B cell (primary cell): ENCODE data around the gene BEST1. TPM values are rescaled to one million over a fixed set of nuclear protein-coding genes. Genes with fewer than 3 reads are reported as not detected.

Source experiments
- ATAC-seq: fragments of 200-7000 bp; cut with Tn5 transposase; one replicate; pipeline ENCODE4 v1.10.0; 2021; ENCODE audit warnings: low read depth, mild to moderate bottlenecking, moderate number of reproducible peaks, moderate library complexity
- CTCF ChIA-PET: fragments of 350-600 bp; sonication (Branson Sonifier 250); formaldehyde crosslinking; loops from one replicate; lab custom pipeline; 2021; ENCODE audit warnings: antibody characterized with exemption, inconsistent platforms; lab: Charles Lee
- POLR2A ChIA-PET: fragments of 350-600 bp; sonication (Branson Sonifier 250); formaldehyde crosslinking; loops from one replicate; lab custom pipeline; 2021; ENCODE audit warnings: antibody characterized with exemption; lab: Charles Lee
- DNase-seq: peaks from one replicate; pipeline ENCODE4 v3.0.0; 2013
- H2AFZ ChIP-seq: 2 replicates; pipeline ENCODE4 v1.6.1; 2012; ENCODE audit warnings: mild to moderate bottlenecking, low read depth, low read length; ENCODE audit not compliant: insufficient read depth, poor library complexity, severe bottlenecking
- H3K27ac ChIP-seq, 2 donors: 1 replicate in 1 of 2; 2 replicates in 1 of 2; pipeline ENCODE4 v1.5.1; 2012 to 2013; ENCODE audit warnings: low read length in 2 of 2, mild to moderate bottlenecking in 2 of 2, moderate library complexity in 1 of 2
- H3K27me3 ChIP-seq, 4 experiments: fragments of 200-600 bp in 1 of 4; sonication (generic) in 1 of 4; replicated peaks in 1 of 4; 1 replicate in 2 of 4; 2 replicates in 2 of 4; pipeline versions ENCODE4 v1.6.1 to v1.7.0; 2013 to 2016; ENCODE audit warnings: low read length in 3 of 4, mild to moderate bottlenecking in 2 of 4, mixed read lengths in 1 of 4, moderate library complexity in 1 of 4; ENCODE audit not compliant: insufficient read depth in 4 of 4, control insufficient read depth in 3 of 4; ENCODE audit errors: control extremely low read depth in 1 of 4
- H3K36me3 ChIP-seq, 2 experiments: replicated peaks in 1 of 2; 1 replicate in 1 of 2; 2 replicates in 1 of 2; pipeline versions ENCODE4 v1.6.1 to v1.7.1; 2013; ENCODE audit warnings: low read length in 1 of 2; ENCODE audit not compliant: insufficient read depth in 2 of 2, control insufficient read depth in 1 of 2; ENCODE audit errors: control extremely low read depth in 1 of 2, extremely low read depth in 1 of 2
- H3K4me1 ChIP-seq, 2 donors: fragments of 200-600 bp in 1 of 2; sonication (generic) in 1 of 2; 1 replicate in 1 of 2; 2 replicates in 1 of 2; pipeline versions ENCODE4 v1.5.1 to v1.6.1; 2013 to 2017; ENCODE audit warnings: low read length in 2 of 2; ENCODE audit not compliant: control insufficient read depth in 2 of 2, insufficient read depth in 2 of 2
- H3K4me2 ChIP-seq: replicated peaks from 2 replicates; pipeline ENCODE3; 2012; ENCODE audit warnings: mild to moderate bottlenecking, low read depth, low read length; ENCODE audit not compliant: poor library complexity, severe bottlenecking
- H3K4me3 ChIP-seq, 5 experiments: fragments of 200-600 bp in 1 of 5; sonication (generic) in 1 of 5; 1 replicate in 3 of 5; 2 replicates in 2 of 5; pipeline versions ENCODE4 v1.5.1 to v1.7.0; 2011 to 2016; ENCODE audit warnings: low read length in 4 of 5, mild to moderate bottlenecking in 4 of 5, low read depth in 2 of 5, control low read depth in 1 of 5, moderate library complexity in 1 of 5; ENCODE audit not compliant: insufficient read depth in 1 of 5; ENCODE audit errors: control extremely low read depth in 1 of 5, extremely low read depth in 1 of 5
- H3K79me2 ChIP-seq: fragments of 200-600 bp; sonication (generic); one replicate; pipeline ENCODE4 v1.6.0; 2016; ENCODE audit warnings: low read length; ENCODE audit not compliant: control insufficient read depth, insufficient read depth
- H3K9ac ChIP-seq: fragments of 200-600 bp; sonication (generic); 2 replicates; pipeline ENCODE4 v1.6.1; 2017; ENCODE audit warnings: mild to moderate bottlenecking, low read length, moderate library complexity
- H3K9me3 ChIP-seq, 3 donors: one replicate each; pipeline versions ENCODE4 v1.6.1 to v1.7.1; 2013; ENCODE audit warnings: low read length in 2 of 3; ENCODE audit not compliant: control insufficient read depth in 2 of 3, insufficient read depth in 1 of 3; ENCODE audit errors: control extremely low read depth in 1 of 3
- H4K20me1 ChIP-seq: 2 replicates; pipeline ENCODE4 v1.6.0; 2012; ENCODE audit warnings: mild to moderate bottlenecking, low read length; ENCODE audit not compliant: insufficient read depth, control insufficient read depth, poor library complexity, severe bottlenecking
- H3K27ac Mint-ChIP-seq: one replicate; pipeline ENCODE4 v1.8.0; 2021; ENCODE audit warnings: mixed read lengths
- H3K27me3 Mint-ChIP-seq: one replicate; pipeline ENCODE4 v1.8.0; 2021; ENCODE audit warnings: mixed read lengths
- H3K4me1 Mint-ChIP-seq: one replicate; pipeline ENCODE4 v1.8.0; 2021; ENCODE audit warnings: mixed read lengths
- H3K4me3 Mint-ChIP-seq: one replicate; pipeline ENCODE4 v1.8.0; 2021; ENCODE audit warnings: mixed read lengths
- H3K9me3 Mint-ChIP-seq: one replicate; pipeline ENCODE4 v1.8.0; 2022; ENCODE audit warnings: mixed read lengths; ENCODE audit not compliant: insufficient read depth
- CTCF ChIP-seq: fragments of 200-600 bp; IDR thresholded peaks from one replicate; pipeline ENCODE4 v1.8.0; 2022; ENCODE audit warnings: antibody characterized with exemption, mild to moderate bottlenecking
- EZH2 ChIP-seq: IDR thresholded peaks from 2 replicates; pipeline ENCODE4 v1.6.1; 2012; ENCODE audit warnings: borderline replicate concordance, low read depth, mild to moderate bottlenecking, moderate library complexity, low read length; ENCODE audit not compliant: insufficient read depth, poor library complexity, severe bottlenecking
- WGBS: methylation state at CpG from one replicate; pipeline ENCODE4 v1.1.5; 2013; ENCODE audit warnings: missing lambda C conversion rate; ENCODE audit not compliant: insufficient coverage; 5-methylcytosine and 5-hydroxymethylcytosine counted together
- intact Hi-C: fragments of 100-400 bp; cut with micrococcal nuclease; formaldehyde crosslinking; loops from one replicate; pipeline ENCODE4 v1.10.0; 2022
- polyA plus RNA-seq: library from polyadenylated mRNA; depleted of rRNA; stranded (reverse); fragments of >200 nt; gene quantifications from 2 replicates; pipeline ENCODE4 v1.2.3, GENCODE V29; 2012
- total RNA-seq, 2 donors: library from RNA; stranded (reverse); fragments of 120-200 nt in 1 of 2; gene quantifications; 1 replicate in 1 of 2; 2 replicates in 1 of 2; pipeline versions ENCODE4 v1.2.3 to v1.2.4, GENCODE V29; 2013 to 2022

The BEST1 gene
- total and polyA plus RNA-seq, 2 donors (not counting 1 experiment from before 2014, with no cell fraction given) = 0.07 to 0.99 TPM

- no peak overlapping the region for H3K9ac ChIP-seq
- peaks cover 27% of the 10 kb centered on the region for H3K27me3 Mint-ChIP-seq
- H3K9me3 ChIP-seq = peaks cover 0 to 10% (median 5%) of the 10 kb centered on the region in 3 donors
- ATAC-seq = no peak
- H3K4me1 Mint-ChIP-seq = no peaks in the 10 kb centered on the region
- H3K27ac Mint-ChIP-seq = no peak overlapping the region
- H3K4me3 Mint-ChIP-seq = no peak overlapping the region
- ChIA-PET CTCF (interaction anchor here (1.0 to 1.6 kb wide), 8 partner anchors 18 to 154 kb away, joined by 3 to 5 read pairs (median 4); no protein-coding TSS in a partner anchor), POLR2A (no interaction called here)
- no peaks in the 10 kb centered on the region for H3K4me1 ChIP-seq
- H2AFZ ChIP-seq = no peak overlapping the region
- no peak overlapping the region for H3K4me3 ChIP-seq
- no peaks in the 10 kb centered on the region for H3K9me3 Mint-ChIP-seq
- no peak for DNase-seq
- H3K4me2 ChIP-seq = no peak overlapping the region
- peaks cover 0 to 10% (median 2%) of the 10 kb centered on the region in 4 experiments for H3K27me3 ChIP-seq
- no peak overlapping the region for H3K27ac ChIP-seq
- no peaks in the 10 kb centered on the region for H3K36me3 ChIP-seq
- H3K79me2 ChIP-seq = no peaks in the 10 kb centered on the region
- no peak for TF ChIP-seq EZH2
- no peak for TF ChIP-seq CTCF
- H4K20me1 ChIP-seq = no peaks in the 10 kb centered on the region
- intact Hi-C loops = no loop called here
Observed at GRCh38 chr11:61928606-61929005, 21.5 kb upstream of the BEST1 start.

GRCh38 chr11:61930933-61931332 lies 19.2 kb upstream of the BEST1 start:
- no peaks in the 10 kb centered on the region for H3K36me3 ChIP-seq

More at GRCh38 chr11:61930933-61931332, 19.2 kb upstream of the BEST1 start:
- Histone ChIP-seq H3K27ac (no peak overlapping the region), H4K20me1 (no peaks in the 10 kb centered on the region), H3K9me3 (peaks cover 0 to 16% (median 5%) of the 10 kb centered on the region in 3 donors), H3K27me3 (peaks cover 0 to 11% (median 4%) of the 10 kb centered on the region in 4 experiments), H3K4me1 (no peaks in the 10 kb centered on the region), H2AFZ (no peak overlapping the region), H3K4me3 (no peak overlapping the region), H3K79me2 (no peaks in the 10 kb centered on the region), H3K9ac (no peak overlapping the region), H3K4me2 (no peak overlapping the region)
- Mint-ChIP-seq H3K4me1 (no peaks in the 10 kb centered on the region), H3K9me3 (peaks cover 1% of the 10 kb centered on the region), H3K27ac (no peak overlapping the region), H3K27me3 (peaks cover 29% of the 10 kb centered on the region), H3K4me3 (no peak overlapping the region)
- POLR2A ChIA-PET = no interaction called here
- ATAC-seq = no peak
- CTCF ChIA-PET = no interaction called here
- no peak for TF ChIP-seq EZH2
- no peak for TF ChIP-seq CTCF
- intact Hi-C loops = no loop called here
- WGBS = no CpG with 5 or more reads among the region's 3 CpGs
- DNase-seq = no peak
